Measurements from ENCODE around the gene CSRP2. TPM values are rescaled to one million over a fixed set of nuclear protein-coding genes. Genes with fewer than 3 reads are reported as not detected.

CSRP2 gene
- total and polyA plus RNA-seq, 2 donors from 2014 or later = 40.8 to 189 TPM

DNA sequence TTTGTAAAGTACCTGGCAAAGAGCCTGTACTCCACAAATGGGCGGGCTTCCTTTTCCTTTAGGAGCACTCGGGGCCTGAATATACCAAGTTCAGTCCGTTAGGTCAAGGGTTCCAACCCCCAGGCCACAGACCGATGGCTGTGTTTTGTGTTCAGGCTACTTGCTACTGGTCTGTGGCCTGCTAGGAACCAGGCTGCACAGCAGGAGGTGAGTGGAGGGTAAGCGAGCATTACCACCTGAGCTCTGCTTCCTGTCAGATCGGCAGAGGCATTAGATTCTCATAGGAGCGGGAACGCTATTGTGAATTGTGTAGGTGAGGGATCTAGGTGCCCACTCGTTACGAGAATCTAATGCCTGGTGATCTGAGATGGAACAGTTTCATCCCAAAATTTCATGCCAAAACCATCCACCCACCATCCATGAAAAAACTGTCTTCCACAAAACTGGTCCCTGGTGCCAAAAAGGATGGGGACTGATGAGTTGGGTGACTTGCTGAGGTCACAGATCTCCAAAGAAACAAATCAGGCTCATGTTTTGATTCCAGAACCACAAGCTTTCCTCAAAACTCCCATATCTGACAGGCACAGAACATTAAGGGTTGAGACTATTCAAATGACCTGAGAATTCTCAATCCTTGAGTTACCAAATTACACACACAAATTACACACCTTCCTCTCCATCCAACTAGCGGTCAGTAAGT is 4.2 kb downstream of the CSRP2 start:
- DNase-seq = no peak
- Histone ChIP-seq H3K36me3 (ENCODE audit: control insufficient read depth in 2 of 3, insufficient read depth in 3 of 3, low read length in 3 of 3) (no peaks in the 10 kb centered on the region), H3K4me3 (ENCODE audit: low read length in 3 of 3) (no peak overlapping the region), H3K4me1 (ENCODE audit: control insufficient read depth in 2 of 3, insufficient read depth in 2 of 3, low read depth in 1 of 3, low read length in 3 of 3) (peaks cover 0 to 3% (median 0%) of the 10 kb centered on the region in 3 donors), H3K9me3 (ENCODE audit: control insufficient read depth in 2 of 3, insufficient read depth in 1 of 3, low read length in 3 of 3) (no peaks in the 10 kb centered on the region), H3K9ac (ENCODE audit: low read length in 3 of 3) (no peak overlapping the region), H3K27me3 (ENCODE audit: control insufficient read depth, insufficient read depth, low read length) (no peaks in the 10 kb centered on the region), H3K27ac (ENCODE audit: low read depth in 2 of 2, low read length in 2 of 2) (no peak overlapping the region)
- TF ChIP-seq, protein P1, sequence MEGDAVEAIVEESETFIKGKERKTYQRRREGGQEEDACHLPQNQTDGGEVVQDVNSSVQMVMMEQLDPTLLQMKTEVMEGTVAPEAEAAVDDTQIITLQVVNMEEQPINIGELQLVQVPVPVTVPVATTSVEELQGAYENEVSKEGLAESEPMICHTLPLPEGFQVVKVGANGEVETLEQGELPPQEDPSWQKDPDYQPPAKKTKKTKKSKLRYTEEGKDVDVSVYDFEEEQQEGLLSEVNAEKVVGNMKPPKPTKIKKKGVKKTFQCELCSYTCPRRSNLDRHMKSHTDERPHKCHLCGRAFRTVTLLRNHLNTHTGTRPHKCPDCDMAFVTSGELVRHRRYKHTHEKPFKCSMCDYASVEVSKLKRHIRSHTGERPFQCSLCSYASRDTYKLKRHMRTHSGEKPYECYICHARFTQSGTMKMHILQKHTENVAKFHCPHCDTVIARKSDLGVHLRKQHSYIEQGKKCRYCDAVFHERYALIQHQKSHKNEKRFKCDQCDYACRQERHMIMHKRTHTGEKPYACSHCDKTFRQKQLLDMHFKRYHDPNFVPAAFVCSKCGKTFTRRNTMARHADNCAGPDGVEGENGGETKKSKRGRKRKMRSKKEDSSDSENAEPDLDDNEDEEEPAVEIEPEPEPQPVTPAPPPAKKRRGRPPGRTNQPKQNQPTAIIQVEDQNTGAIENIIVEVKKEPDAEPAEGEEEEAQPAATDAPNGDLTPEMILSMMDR (IDR thresholded peaks at IDR 0.05; ENCODE audit: borderline replicate concordance, extremely low read depth, insufficient read depth) = no peak
- intact Hi-C loops (cut with DNase I) = no loop called here
- FAIRE-seq = no peak

GRCh38 chr12:76874027-76874426 is 4.8 kb downstream of the CSRP2 start:
- H3K36me3 ChIP-seq (ENCODE audit: control insufficient read depth in 2 of 3, insufficient read depth in 3 of 3, low read length in 3 of 3) = no peaks in the 10 kb centered on the region
- peaks cover 0 to 3% (median 0%) of the 10 kb centered on the region in 3 donors for H3K4me1 ChIP-seq (ENCODE audit: control insufficient read depth in 2 of 3, insufficient read depth in 2 of 3, low read depth in 1 of 3, low read length in 3 of 3)
- TF ChIP-seq, protein P1 (IDR thresholded peaks at IDR 0.05; ENCODE audit: borderline replicate concordance, extremely low read depth, insufficient read depth) = no peak
- H3K9ac ChIP-seq (ENCODE audit: low read length in 3 of 3) = no peak overlapping the region
- H3K9me3 ChIP-seq (ENCODE audit: control insufficient read depth in 2 of 3, insufficient read depth in 1 of 3, low read length in 3 of 3) = no peaks in the 10 kb centered on the region
- no peaks in the 10 kb centered on the region for H3K27me3 ChIP-seq (ENCODE audit: control insufficient read depth, insufficient read depth, low read length)
- DNase-seq (no peak), FAIRE-seq (no peak)
- H3K27ac ChIP-seq (ENCODE audit: low read depth in 2 of 2, low read length in 2 of 2) = no peak overlapping the region
- intact Hi-C loops (cut with DNase I) = no loop called here
- H3K4me3 ChIP-seq (ENCODE audit: low read length in 3 of 3) = no peak overlapping the region

- Histone ChIP-seq H3K27me3 (ENCODE audit: control insufficient read depth, insufficient read depth, low read length) (no peaks in the 10 kb centered on the region), H3K27ac (ENCODE audit: low read depth in 2 of 2, low read length in 2 of 2) (no peak overlapping the region), H3K36me3 (ENCODE audit: control insufficient read depth in 2 of 3, insufficient read depth in 3 of 3, low read length in 3 of 3) (no peaks in the 10 kb centered on the region), H3K9me3 (ENCODE audit: control insufficient read depth in 2 of 3, insufficient read depth in 1 of 3, low read length in 3 of 3) (no peaks in the 10 kb centered on the region), H3K9ac (ENCODE audit: low read length in 3 of 3) (no peak overlapping the region), H3K4me3 (ENCODE audit: low read length in 3 of 3) (no peak overlapping the region), H3K4me1 (ENCODE audit: control insufficient read depth in 2 of 3, insufficient read depth in 2 of 3, low read depth in 1 of 3, low read length in 3 of 3) (peaks cover 0 to 3% (median 0%) of the 10 kb centered on the region in 3 donors)
- TF ChIP-seq, protein P1 (IDR thresholded peaks at IDR 0.05; ENCODE audit: borderline replicate concordance, extremely low read depth, insufficient read depth) = no peak
- intact Hi-C loops (cut with DNase I) = no loop called here
- FAIRE-seq (no peak), DNase-seq (no peak)
These were observed 6.4 kb downstream of the CSRP2 start for GRCh38 chr12:76872415-76872814.

All from kidney (tissue), 14 donors.